Transverse colon (tissue), 4 donors: ENCODE results near the gene HAO2.

Source experiments
- CTCF ChIP-seq, 5 experiments: fragments of 200-600 bp in 3 of 5; fragments of 450-650 bp in 2 of 5; sonication (generic) in 3 of 5; IDR thresholded peaks; 1 replicate in 2 of 5; 2 replicates in 3 of 5; pipeline ENCODE4 v1.5.1; 2016 to 2017; ENCODE audit warnings: antibody characterized with exemption in 5 of 5, inconsistent platforms in 3 of 5, mild to moderate bottlenecking in 2 of 5, moderate library complexity in 1 of 5
- POLR2AphosphoS5 ChIP-seq, 3 donors: sonication (generic); formaldehyde crosslinking; IDR thresholded peaks; one replicate each; pipeline ENCODE4 v1.6.1; 2016; ENCODE audit warnings: antibody characterized with exemption in 3 of 3

DNA sequence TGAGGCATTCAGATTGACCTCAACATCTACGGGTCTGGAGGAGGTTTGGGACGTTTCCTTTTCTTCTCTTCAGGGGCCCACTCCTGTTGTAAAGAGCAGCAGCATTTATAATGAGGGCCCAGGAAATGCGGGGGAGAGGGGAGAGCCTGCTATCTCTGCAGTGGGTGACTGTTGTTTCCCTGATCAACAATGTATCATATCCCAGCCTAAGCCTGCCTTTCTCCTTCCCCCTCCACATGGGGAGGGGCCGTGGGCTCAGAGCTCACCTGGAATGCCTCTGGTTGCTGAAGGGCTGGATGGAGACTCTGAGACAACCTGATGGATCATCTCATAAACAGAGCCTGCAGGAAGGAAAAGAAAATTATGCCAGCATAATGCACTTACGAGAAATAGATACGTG, 36.0 kb upstream of the HAO2 start:
- TF ChIP-seq CTCF (IDR thresholded peaks at IDR 0.05) (no peak), POLR2AphosphoS5 (IDR thresholded peaks at IDR 0.05) (no peak)
